Glutamatergic neuron (in vitro differentiated cells): ENCODE measurements around the gene AKAP12. TPM values are rescaled to one million over a fixed set of nuclear protein-coding genes. Genes with fewer than 3 reads are reported as not detected.
"Not testable (repeated sequence)": the region's sequence is repeated elsewhere in the genome, so short reads cannot be mapped to it uniquely, and the experiment has no call there.

ENCODE experiments used
- DNase-seq: peaks from one replicate; pipeline ENCODE4 v3.0.0; 2022
- H3K27ac Mint-ChIP-seq: one replicate; pipeline ENCODE4 v1.8.0; 2020; ENCODE audit warnings: mild to moderate bottlenecking, mixed read lengths, inconsistent platforms; ENCODE audit not compliant: unreplicated experiment
- H3K27me3 Mint-ChIP-seq: one replicate; pipeline ENCODE4 v1.8.0; 2020; ENCODE audit warnings: mild to moderate bottlenecking, moderate library complexity, mixed read lengths, inconsistent platforms; ENCODE audit not compliant: unreplicated experiment
- H3K36me3 Mint-ChIP-seq: one replicate; pipeline ENCODE4 v1.8.0; 2020; ENCODE audit warnings: mild to moderate bottlenecking, mixed read lengths, inconsistent platforms; ENCODE audit not compliant: unreplicated experiment
- H3K4me1 Mint-ChIP-seq: one replicate; pipeline ENCODE4 v1.8.0; 2020; ENCODE audit warnings: mild to moderate bottlenecking, low read depth, mixed read lengths, inconsistent platforms; ENCODE audit not compliant: unreplicated experiment
- H3K4me3 Mint-ChIP-seq: one replicate; pipeline ENCODE4 v1.8.0; 2020; ENCODE audit warnings: mild to moderate bottlenecking, mixed read lengths, inconsistent platforms; ENCODE audit not compliant: unreplicated experiment
- H3K9me3 Mint-ChIP-seq: one replicate; pipeline ENCODE4 v1.8.0; 2020; ENCODE audit warnings: mild to moderate bottlenecking, moderate library complexity, mixed read lengths, inconsistent platforms; ENCODE audit not compliant: unreplicated experiment
- CTCF ChIP-seq: fragments of 200-600 bp; sonication (generic); IDR thresholded peaks from one replicate; pipeline ENCODE4 v1.5.0; 2021; ENCODE audit not compliant: partially characterized antibody, unreplicated experiment
- total RNA-seq: library from RNA; stranded (reverse); fragmentation: NEBNext Ultra II Directional; extraction: Animal tissue kit (Norgen Biotek cat#: 25700); gene quantifications from one replicate; pipeline ENCODE4 v1.2.1, GENCODE V29; 2021; ENCODE audit not compliant: unreplicated experiment

Gene AKAP12
- total RNA-seq, 1 donor from 2014 or later = 240 TPM

DNA sequence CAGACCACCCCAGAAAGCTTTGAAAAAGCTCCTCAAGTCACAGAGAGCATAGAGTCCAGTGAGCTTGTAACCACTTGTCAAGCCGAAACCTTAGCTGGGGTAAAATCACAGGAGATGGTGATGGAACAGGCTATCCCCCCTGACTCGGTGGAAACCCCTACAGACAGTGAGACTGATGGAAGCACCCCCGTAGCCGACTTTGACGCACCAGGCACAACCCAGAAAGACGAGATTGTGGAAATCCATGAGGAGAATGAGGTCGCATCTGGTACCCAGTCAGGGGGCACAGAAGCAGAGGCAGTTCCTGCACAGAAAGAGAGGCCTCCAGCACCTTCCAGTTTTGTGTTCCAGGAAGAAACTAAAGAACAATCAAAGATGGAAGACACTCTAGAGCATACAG is 112.0 kb downstream of the AKAP12 start:
- peaks cover 8% of the 10 kb centered on the region for H3K4me1 Mint-ChIP-seq
- H3K4me3 Mint-ChIP-seq = no peak overlapping the region
- no peak overlapping the region for H3K27ac Mint-ChIP-seq
- peaks cover 7% of the 10 kb centered on the region for H3K27me3 Mint-ChIP-seq
- TF ChIP-seq CTCF = no peak
- DNase-seq = no peak
- peaks cover 21% of the 10 kb centered on the region for H3K36me3 Mint-ChIP-seq
- peaks cover 13% of the 10 kb centered on the region for H3K9me3 Mint-ChIP-seq

DNA sequence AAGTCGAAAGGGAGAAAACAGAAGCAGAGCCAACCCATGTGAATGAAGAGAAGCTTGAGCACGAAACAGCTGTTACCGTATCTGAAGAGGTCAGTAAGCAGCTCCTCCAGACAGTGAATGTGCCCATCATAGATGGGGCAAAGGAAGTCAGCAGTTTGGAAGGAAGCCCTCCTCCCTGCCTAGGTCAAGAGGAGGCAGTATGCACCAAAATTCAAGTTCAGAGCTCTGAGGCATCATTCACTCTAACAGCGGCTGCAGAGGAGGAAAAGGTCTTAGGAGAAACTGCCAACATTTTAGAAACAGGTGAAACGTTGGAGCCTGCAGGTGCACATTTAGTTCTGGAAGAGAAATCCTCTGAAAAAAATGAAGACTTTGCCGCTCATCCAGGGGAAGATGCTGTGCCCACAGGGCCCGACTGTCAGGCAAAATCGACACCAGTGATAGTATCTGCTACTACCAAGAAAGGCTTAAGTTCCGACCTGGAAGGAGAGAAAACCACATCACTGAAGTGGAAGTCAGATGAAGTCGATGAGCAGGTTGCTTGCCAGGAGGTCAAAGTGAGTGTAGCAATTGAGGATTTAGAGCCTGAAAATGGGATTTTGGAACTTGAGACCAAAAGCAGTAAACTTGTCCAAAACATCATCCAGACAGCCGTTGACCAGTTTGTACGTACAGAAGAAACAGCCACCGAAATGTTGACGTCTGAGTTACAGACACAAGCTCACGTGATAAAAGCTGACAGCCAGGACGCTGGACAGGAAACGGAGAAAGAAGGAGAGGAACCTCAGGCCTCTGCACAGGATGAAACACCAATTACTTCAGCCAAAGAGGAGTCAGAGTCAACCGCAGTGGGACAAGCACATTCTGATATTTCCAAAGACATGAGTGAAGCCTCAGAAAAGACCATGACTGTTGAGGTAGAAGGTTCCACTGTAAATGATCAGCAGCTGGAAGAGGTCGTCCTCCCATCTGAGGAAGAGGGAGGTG is 112.9 kb downstream of the AKAP12 start:
- no peak for TF ChIP-seq CTCF
- peaks cover 5% of the 10 kb centered on the region for H3K27me3 Mint-ChIP-seq
- no peak for DNase-seq
- no peak overlapping the region for H3K4me3 Mint-ChIP-seq
- H3K27ac Mint-ChIP-seq = no peak overlapping the region
- H3K36me3 Mint-ChIP-seq = peaks cover 21% of the 10 kb centered on the region
- peaks cover 13% of the 10 kb centered on the region for H3K9me3 Mint-ChIP-seq
- H3K4me1 Mint-ChIP-seq = peaks cover 8% of the 10 kb centered on the region

- peaks cover 19% of the 10 kb centered on the region for H3K36me3 Mint-ChIP-seq
- peaks cover 5% of the 10 kb centered on the region for H3K27me3 Mint-ChIP-seq
Observed at GRCh38 chr6:151353795-151354194, 114.0 kb downstream of the AKAP12 start.

GRCh38 chr6:151356983-151357382 is 117.2 kb downstream of the AKAP12 start:
- H3K9me3 Mint-ChIP-seq, H3K4me1 Mint-ChIP-seq, DNase-seq, H3K27me3 Mint-ChIP-seq, H3K4me3 Mint-ChIP-seq, H3K36me3 Mint-ChIP-seq, H3K27ac Mint-ChIP-seq: not testable (repeated sequence)

More at GRCh38 chr6:151353795-151354194, 114.0 kb downstream of the AKAP12 start:
- TF ChIP-seq CTCF = no peak
- Mint-ChIP-seq H3K27ac (no peak overlapping the region), H3K4me1 (peaks cover 8% of the 10 kb centered on the region), H3K9me3 (peaks cover 11% of the 10 kb centered on the region), H3K4me3 (no peak overlapping the region)
- no peak for DNase-seq

- DNase-seq = no peak
- Mint-ChIP-seq H3K27ac (no peak overlapping the region), H3K9me3 (peaks cover 4% of the 10 kb centered on the region)
Observed at GRCh38 chr6:151357758-151358436, 118.1 kb downstream of the AKAP12 start.

More at GRCh38 chr6:151357758-151358436, 118.1 kb downstream of the AKAP12 start:
- Mint-ChIP-seq H3K36me3 (no peaks in the 10 kb centered on the region), H3K4me3 (no peak overlapping the region), H3K4me1 (no peaks in the 10 kb centered on the region), H3K27me3 (peaks cover 5% of the 10 kb centered on the region)
- no peak for TF ChIP-seq CTCF
